ENCODE data around the gene NAT10.

Gene NAT10

GRCh38 chr11:34160791-34161190 lies 55.4 kb downstream of the NAT10 start:
- H3K9ac ChIP-seq (ENCODE audit: low read length) = no peak overlapping the region
- H3K9me2 ChIP-seq (ENCODE audit: low read depth, low read length) = no peaks in the 10 kb centered on the region
- no peak overlapping the region for H3K4me3 ChIP-seq (ENCODE audit: low read depth, low read length, poor library complexity, severe bottlenecking)
- no peaks in the 10 kb centered on the region for H3F3A ChIP-seq (ENCODE audit: insufficient read depth, low read length)
- H3K79me2 ChIP-seq (ENCODE audit: insufficient read depth, low read length) = no peaks in the 10 kb centered on the region
- H2AFZ ChIP-seq (ENCODE audit: low read length) = no peak overlapping the region
- no peaks in the 10 kb centered on the region for H3K9me3 ChIP-seq (ENCODE audit: low read length)
- no peak overlapping the region for H3K4me2 ChIP-seq (ENCODE audit: low read length)
- TF ChIP-seq, protein P1, sequence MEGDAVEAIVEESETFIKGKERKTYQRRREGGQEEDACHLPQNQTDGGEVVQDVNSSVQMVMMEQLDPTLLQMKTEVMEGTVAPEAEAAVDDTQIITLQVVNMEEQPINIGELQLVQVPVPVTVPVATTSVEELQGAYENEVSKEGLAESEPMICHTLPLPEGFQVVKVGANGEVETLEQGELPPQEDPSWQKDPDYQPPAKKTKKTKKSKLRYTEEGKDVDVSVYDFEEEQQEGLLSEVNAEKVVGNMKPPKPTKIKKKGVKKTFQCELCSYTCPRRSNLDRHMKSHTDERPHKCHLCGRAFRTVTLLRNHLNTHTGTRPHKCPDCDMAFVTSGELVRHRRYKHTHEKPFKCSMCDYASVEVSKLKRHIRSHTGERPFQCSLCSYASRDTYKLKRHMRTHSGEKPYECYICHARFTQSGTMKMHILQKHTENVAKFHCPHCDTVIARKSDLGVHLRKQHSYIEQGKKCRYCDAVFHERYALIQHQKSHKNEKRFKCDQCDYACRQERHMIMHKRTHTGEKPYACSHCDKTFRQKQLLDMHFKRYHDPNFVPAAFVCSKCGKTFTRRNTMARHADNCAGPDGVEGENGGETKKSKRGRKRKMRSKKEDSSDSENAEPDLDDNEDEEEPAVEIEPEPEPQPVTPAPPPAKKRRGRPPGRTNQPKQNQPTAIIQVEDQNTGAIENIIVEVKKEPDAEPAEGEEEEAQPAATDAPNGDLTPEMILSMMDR (IDR thresholded peaks at IDR 0.05; ENCODE audit: low read length) = no peak
- no peak for TF ChIP-seq EZH2 (IDR thresholded peaks at IDR 0.05; ENCODE audit: borderline replicate concordance, low read length)
- no peaks in the 10 kb centered on the region for H3K4me1 ChIP-seq (ENCODE audit: insufficient read depth, low read length, severe bottlenecking)
- no peak overlapping the region for H3K27ac ChIP-seq (ENCODE audit: low read depth, low read length, poor library complexity, severe bottlenecking)
- H4K20me1 ChIP-seq (ENCODE audit: insufficient read depth, low read length) = no peaks in the 10 kb centered on the region
- H3K27me3 ChIP-seq (ENCODE audit: insufficient read depth, low read length) = no peaks in the 10 kb centered on the region
- no peaks in the 10 kb centered on the region for H3K36me3 ChIP-seq (ENCODE audit: insufficient read depth, low read length)

- Histone ChIP-seq H3K36me3 (ENCODE audit: insufficient read depth, low read length) (no peaks in the 10 kb centered on the region), H4K20me1 (ENCODE audit: insufficient read depth, low read length) (no peaks in the 10 kb centered on the region), H3K4me3 (ENCODE audit: low read depth, low read length, poor library complexity, severe bottlenecking) (no peak overlapping the region), H3F3A (ENCODE audit: insufficient read depth, low read length) (no peaks in the 10 kb centered on the region), H3K9ac (ENCODE audit: low read length) (no peak overlapping the region), H3K9me2 (ENCODE audit: low read depth, low read length) (no peaks in the 10 kb centered on the region), H3K27ac (ENCODE audit: low read depth, low read length, poor library complexity, severe bottlenecking) (no peak overlapping the region), H3K4me2 (ENCODE audit: low read length) (no peak overlapping the region), H3K79me2 (ENCODE audit: insufficient read depth, low read length) (no peaks in the 10 kb centered on the region), H3K4me1 (ENCODE audit: insufficient read depth, low read length, severe bottlenecking) (no peaks in the 10 kb centered on the region), H3K9me3 (ENCODE audit: low read length) (no peaks in the 10 kb centered on the region), H2AFZ (ENCODE audit: low read length) (no peak overlapping the region), H3K27me3 (ENCODE audit: insufficient read depth, low read length) (no peaks in the 10 kb centered on the region)
- TF ChIP-seq, protein P1 (IDR thresholded peaks at IDR 0.05; ENCODE audit: low read length) = no peak
- no peak for TF ChIP-seq EZH2 (IDR thresholded peaks at IDR 0.05; ENCODE audit: borderline replicate concordance, low read length)
These were observed 55.9 kb downstream of the NAT10 start for GRCh38 chr11:34161361-34161760.

DNA sequence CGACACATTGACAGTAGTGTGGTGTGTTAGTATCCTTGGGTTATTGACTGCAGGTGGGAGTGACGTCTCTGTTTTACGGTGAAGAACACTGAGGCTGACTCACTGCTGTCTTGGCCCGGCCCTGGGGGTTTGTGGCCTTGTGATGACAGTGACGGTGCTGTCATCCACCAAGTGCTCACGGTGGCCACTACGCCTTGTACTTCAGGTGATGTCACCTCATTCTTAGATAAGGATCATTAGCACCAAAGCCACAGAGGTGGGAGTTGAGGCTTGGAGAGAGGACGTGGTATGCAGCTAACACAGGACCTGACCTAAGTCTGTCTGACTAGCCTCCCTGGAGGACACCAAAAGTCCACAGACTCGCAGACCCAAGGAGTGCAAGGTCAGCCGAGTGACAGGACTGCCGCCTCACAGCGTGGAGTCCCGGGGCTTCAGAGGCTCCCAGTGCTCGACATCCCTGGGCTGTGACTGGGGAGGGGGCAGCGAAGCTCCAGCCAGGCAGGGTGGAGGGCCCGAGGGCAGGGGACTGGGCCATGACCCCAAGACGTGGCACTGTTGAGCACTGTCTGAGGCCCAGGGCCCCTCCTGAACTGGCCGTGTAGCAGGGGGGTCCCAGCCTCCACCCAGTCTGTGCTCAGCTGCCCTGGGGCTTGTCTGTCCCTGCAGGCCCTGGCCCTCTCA lies 56.5 kb downstream of the NAT10 start:
- H3K9me3 ChIP-seq (ENCODE audit: low read length) = no peaks in the 10 kb centered on the region
- no peaks in the 10 kb centered on the region for H4K20me1 ChIP-seq (ENCODE audit: insufficient read depth, low read length)
- no peaks in the 10 kb centered on the region for H3K4me1 ChIP-seq (ENCODE audit: insufficient read depth, low read length, severe bottlenecking)
- no peaks in the 10 kb centered on the region for H3K79me2 ChIP-seq (ENCODE audit: insufficient read depth, low read length)
- no peak overlapping the region for H2AFZ ChIP-seq (ENCODE audit: low read length)
- no peaks in the 10 kb centered on the region for H3K36me3 ChIP-seq (ENCODE audit: insufficient read depth, low read length)
- H3K4me3 ChIP-seq (ENCODE audit: low read depth, low read length, poor library complexity, severe bottlenecking) = no peak overlapping the region
- H3K9ac ChIP-seq (ENCODE audit: low read length) = no peak overlapping the region
- H3K4me2 ChIP-seq (ENCODE audit: low read length) = no peak overlapping the region
- no peak overlapping the region for H3K27ac ChIP-seq (ENCODE audit: low read depth, low read length, poor library complexity, severe bottlenecking)
- no peaks in the 10 kb centered on the region for H3K27me3 ChIP-seq (ENCODE audit: insufficient read depth, low read length)
- no peaks in the 10 kb centered on the region for H3K9me2 ChIP-seq (ENCODE audit: low read depth, low read length)
- TF ChIP-seq, protein P1 (IDR thresholded peaks at IDR 0.05; ENCODE audit: low read length) = no peak
- no peak for TF ChIP-seq EZH2 (IDR thresholded peaks at IDR 0.05; ENCODE audit: borderline replicate concordance, low read length)
- no peaks in the 10 kb centered on the region for H3F3A ChIP-seq (ENCODE audit: insufficient read depth, low read length)
